ENCODE measurements around the gene TSPYL4. TPM values are rescaled to one million over a fixed set of nuclear protein-coding genes. Genes with fewer than 3 reads are reported as not detected.
"Not testable (repeated sequence)": the region's sequence is repeated elsewhere in the genome, so short reads cannot be mapped to it uniquely, and the experiment has no call there.

TSPYL4 gene
- total RNA-seq, 1 experiment from 2014 or later, result 15.3 TPM

- H3K27ac Mint-ChIP-seq, result no peak overlapping the region
- ATAC-seq (peak; percentile 93), DNase-seq (ENCODE audit: low spot score) (no peak)
- peaks cover 6% of the 10 kb centered on the region for H3K4me1 Mint-ChIP-seq
- CTCF ChIA-PET, result interaction anchor here (0.5 to 3.0 kb wide), 78 partner anchors 8 to 328 kb away, joined by 3 to 65 read pairs (median 4); partner anchors contain the start of genes CALHM4, CALHM5, DSE and RSPH4A
- H3K36me3 Mint-ChIP-seq, result no peaks in the 10 kb centered on the region
- POLR2A ChIA-PET, result interaction anchor here (0.6 to 1.1 kb wide), 2 partner anchors 28 to 84 kb away, joined by 3 to 4 read pairs; no protein-coding TSS in a partner anchor
- no peak for TF ChIP-seq NFE2L1 (CRISPR knock-in tag; IDR thresholded peaks at IDR 0.05)
- TF ChIP-seq CTCF (IDR thresholded peaks at IDR 0.05), result peak; percentile 91
- TF ChIP-seq FOXJ3 (CRISPR knock-in tag; IDR thresholded peaks at IDR 0.05; ENCODE audit: borderline replicate concordance), result no peak
- H3K9me3 Mint-ChIP-seq, result 0 out of 2 replicates have a peak, but pooled peaks cover 4% of the 10 kb centered on the region
- no peak overlapping the region for H3K4me3 Mint-ChIP-seq
- H3K27me3 Mint-ChIP-seq (ENCODE audit: low read depth), result no peaks in the 10 kb centered on the region
Measured at GRCh38 chr6:116287689-116288282, 33.9 kb upstream of the TSPYL4 start.

GRCh38 chr6:116286773-116287358, 33.0 kb upstream of the TSPYL4 start:
- H3K27me3 Mint-ChIP-seq (ENCODE audit: low read depth), result no peaks in the 10 kb centered on the region
- ChIA-PET POLR2A (no interaction called here), CTCF (interaction anchor here (0.5 to 3.0 kb wide), 63 partner anchors 7 to 329 kb away, joined by 3 to 65 read pairs (median 5); partner anchors contain the start of genes CALHM4, CALHM5, DSE and RSPH4A)
- 0 out of 2 replicates have a peak, but pooled peaks cover 4% of the 10 kb centered on the region for H3K9me3 Mint-ChIP-seq
- TF ChIP-seq ZNF232 (CRISPR knock-in tag; IDR thresholded peaks at IDR 0.05) (no peak), MXD4 (CRISPR knock-in tag; IDR thresholded peaks at IDR 0.05; ENCODE audit: borderline replicate concordance) (no peak), FOXP1 (CRISPR knock-in tag; IDR thresholded peaks at IDR 0.05; ENCODE audit: borderline replicate concordance) (no peak), SMAD3 (CRISPR knock-in tag; IDR thresholded peaks at IDR 0.05; ENCODE audit: borderline replicate concordance) (no peak), NFYB (CRISPR knock-in tag; conservative IDR thresholded peaks at IDR 0.05; ENCODE audit: low read depth) (no peak), USF2 (CRISPR knock-in tag; IDR thresholded peaks at IDR 0.05) (no peak)
- H3K36me3 Mint-ChIP-seq, result no peaks in the 10 kb centered on the region
- DNase-seq (ENCODE audit: low spot score) (no peak), ATAC-seq (no peak)
- no peak overlapping the region for H3K4me3 Mint-ChIP-seq
- H3K27ac Mint-ChIP-seq, result no peak overlapping the region
- H3K4me1 Mint-ChIP-seq, result peaks cover 6% of the 10 kb centered on the region

- H3K36me3 Mint-ChIP-seq; H3K27me3 Mint-ChIP-seq (ENCODE audit: low read depth); ATAC-seq; H3K27ac Mint-ChIP-seq; CTCF ChIA-PET; H3K9me3 Mint-ChIP-seq; DNase-seq (ENCODE audit: low spot score); POLR2A ChIA-PET; H3K4me3 Mint-ChIP-seq: not testable (repeated sequence)
- peaks cover 17% of the 10 kb centered on the region for H3K4me1 Mint-ChIP-seq
Measured at GRCh38 chr6:116284984-116285383, 31.1 kb upstream of the TSPYL4 start.

GRCh38 chr6:116283191-116283590, 29.3 kb upstream of the TSPYL4 start:
- CTCF ChIA-PET, result interaction anchor here (1.9 kb wide), 1 partner anchor 15 kb away, joined by 7 read pairs; no protein-coding TSS in a partner anchor
- ATAC-seq (no peak), DNase-seq (ENCODE audit: low spot score) (no peak)
- 0 out of 2 replicates have a peak, but pooled peaks cover 4% of the 10 kb centered on the region for H3K9me3 Mint-ChIP-seq
- POLR2A ChIA-PET, result no interaction called here
- H3K4me3 Mint-ChIP-seq, result no peak overlapping the region
- H3K27me3 Mint-ChIP-seq (ENCODE audit: low read depth), result no peaks in the 10 kb centered on the region
- H3K4me1 Mint-ChIP-seq, result peaks cover 28% of the 10 kb centered on the region
- H3K27ac Mint-ChIP-seq, result 0 out of 2 replicates have a peak overlapping the region, but pooled peaks have one; percentile 22
- H3K36me3 Mint-ChIP-seq, result peaks cover 9% of the 10 kb centered on the region
- TF ChIP-seq ESRRA (CRISPR knock-in tag; IDR thresholded peaks at IDR 0.05; ENCODE audit: borderline replicate concordance), result no peak
- TF ChIP-seq SOX15 (CRISPR knock-in tag; IDR thresholded peaks at IDR 0.05), result no peak
- no peak for TF ChIP-seq CREB1 (CRISPR knock-in tag; IDR thresholded peaks at IDR 0.05)
- no peak for TF ChIP-seq ZNF281 (CRISPR knock-in tag; IDR thresholded peaks at IDR 0.05)
- TF ChIP-seq PRDM15 (CRISPR knock-in tag; IDR thresholded peaks at IDR 0.05), result no peak
- no peak for TF ChIP-seq IRF2 (CRISPR knock-in tag; IDR thresholded peaks at IDR 0.05; ENCODE audit: borderline replicate concordance, low read depth)
- TF ChIP-seq ZMAT4 (CRISPR knock-in tag; IDR thresholded peaks at IDR 0.05), result no peak
- no peak for TF ChIP-seq NR3C1 (CRISPR knock-in tag; conservative IDR thresholded peaks at IDR 0.05; ENCODE audit: low read depth)
- no peak for TF ChIP-seq PRRX2 (CRISPR knock-in tag; IDR thresholded peaks at IDR 0.05)
- no peak for TF ChIP-seq ZNF121 (CRISPR knock-in tag; IDR thresholded peaks at IDR 0.05)
